GM13977 (cell line): ENCODE measurements around the gene GAPVD1.
"Not testable (repeated sequence)": the region's sequence is repeated elsewhere in the genome, so short reads cannot be mapped to it uniquely, and the experiment has no call there.

ENCODE experiments used
- DNase-seq: peaks from one replicate; pipeline ENCODE4 v3.0.0; 2012; ENCODE audit warnings: low spot score
- CTCF ChIP-seq: IDR thresholded peaks from 2 replicates; pipeline ENCODE4 v1.5.1; 2012; ENCODE audit warnings: mild to moderate bottlenecking, control low read depth; ENCODE audit not compliant: insufficient read depth; ENCODE audit errors: extremely low read depth, missing control alignments
- in situ Hi-C: fragments of 300-500 bp; cut with MboI; formaldehyde crosslinking; loops from one replicate; pipeline ENCODE4 v1.12.0; 2022; ENCODE audit warnings: low sequenced_read_pairs, low pct_unique_long_range_greater_than_20kb, mixed read lengths, inconsistent platforms; ENCODE audit not compliant: unreplicated experiment

Gene GAPVD1

GRCh38 chr9:125261501-125262293 is at the start of gene GAPVD1:
TSS of gene GAPVD1 (plus strand) at chr9:125261826. CDS start at chr9:125298922, 37,096 bp downstream.
- in situ Hi-C loops = no loop called here
- peak; percentile 99 for DNase-seq
- TF ChIP-seq CTCF = peak; percentile 49

- no peak for TF ChIP-seq CTCF
- in situ Hi-C loops = no loop called here
Observed at GRCh38 chr9:125214186-125214585, 47.4 kb upstream of the GAPVD1 start.

GRCh38 chr9:125218621-125219020 is 43.0 kb upstream of the GAPVD1 start:
- in situ Hi-C loops = no loop called here
- DNase-seq = no peak
- no peak for TF ChIP-seq CTCF

More at GRCh38 chr9:125214186-125214585, 47.4 kb upstream of the GAPVD1 start:
- DNase-seq = no peak

- in situ Hi-C loops, DNase-seq: not testable (repeated sequence)
Observed at GRCh38 chr9:125224858-125225257, 36.8 kb upstream of the GAPVD1 start.

GRCh38 chr9:125227761-125228160 is 33.9 kb upstream of the GAPVD1 start:
- DNase-seq = no peak
- in situ Hi-C loops = no loop called here
- no peak for TF ChIP-seq CTCF

GRCh38 chr9:125233678-125234077 is 27.9 kb upstream of the GAPVD1 start:
- in situ Hi-C loops = no loop called here
- no peak for DNase-seq
- TF ChIP-seq CTCF = no peak

GRCh38 chr9:125234099-125234498 is 27.5 kb upstream of the GAPVD1 start:
- in situ Hi-C loops, DNase-seq: not testable (repeated sequence)
